TTC549 (cell line): ENCODE results near the gene ABCC1.
"Not testable (repeated sequence)": the region's sequence is repeated elsewhere in the genome, so short reads cannot be mapped to it uniquely, and the experiment has no call there.

Experiments
- FAIRE-seq: peaks from 2 replicates; lab custom pipeline; 2012; peaks lifted over from hg19 to GRCh38; lab: Jason Lieb, UNC

Gene ABCC1

GRCh38 chr16:16084874-16085273, 135.5 kb downstream of the ABCC1 start:
- FAIRE-seq = no peak

- no peak for FAIRE-seq
Measured at GRCh38 chr16:16086653-16087446, 137.4 kb downstream of the ABCC1 start.

GRCh38 chr16:16090238-16090637, 140.8 kb downstream of the ABCC1 start:
- no peak for FAIRE-seq

GRCh38 chr16:16092925-16093627, 143.7 kb downstream of the ABCC1 start:
- FAIRE-seq = no peak

- no peak for FAIRE-seq
Measured at GRCh38 chr16:16093628-16094332, 144.4 kb downstream of the ABCC1 start.

- FAIRE-seq = no peak
Measured at GRCh38 chr16:16095646-16096045, 146.2 kb downstream of the ABCC1 start.

GRCh38 chr16:16096121-16096857, 146.9 kb downstream of the ABCC1 start:
- FAIRE-seq = no peak

- no peak for FAIRE-seq
Measured at GRCh38 chr16:16096858-16097213, 147.4 kb downstream of the ABCC1 start.

GRCh38 chr16:16099320-16099719, 149.9 kb downstream of the ABCC1 start:
- no peak for FAIRE-seq

- no peak for FAIRE-seq
Measured at GRCh38 chr16:16100631-16101030, 151.2 kb downstream of the ABCC1 start.

- FAIRE-seq = no peak
Measured at GRCh38 chr16:16101585-16101984, 152.2 kb downstream of the ABCC1 start.

GRCh38 chr16:16102738-16103137, 153.3 kb downstream of the ABCC1 start:
- no peak for FAIRE-seq

GRCh38 chr16:16104132-16104803, 154.9 kb downstream of the ABCC1 start:
- FAIRE-seq = not testable (repeated sequence)

- not testable (repeated sequence) for FAIRE-seq
Measured at GRCh38 chr16:16104804-16105141, 155.4 kb downstream of the ABCC1 start.

GRCh38 chr16:16105646-16106045, 156.2 kb downstream of the ABCC1 start:
- FAIRE-seq = no peak

GRCh38 chr16:16106466-16106865, 157.1 kb downstream of the ABCC1 start:
- no peak for FAIRE-seq

GRCh38 chr16:16107839-16108238, 158.4 kb downstream of the ABCC1 start:
- FAIRE-seq = no peak

GRCh38 chr16:16108759-16109158, 159.3 kb downstream of the ABCC1 start:
- FAIRE-seq = no peak

GRCh38 chr16:16109453-16110110, 160.2 kb downstream of the ABCC1 start:
- FAIRE-seq = no peak

- no peak for FAIRE-seq
Measured at GRCh38 chr16:16110111-16110490, 160.7 kb downstream of the ABCC1 start.

GRCh38 chr16:16111639-16112038, 162.2 kb downstream of the ABCC1 start:
- FAIRE-seq = no peak
